Myocyte (in vitro differentiated cells): ENCODE results near the gene SCNN1A. TPM values are rescaled to one million over a fixed set of nuclear protein-coding genes. Genes with fewer than 3 reads are reported as not detected.

Experiments
- DNase-seq: peaks from one replicate; pipeline ENCODE4 v3.0.0-alpha.2; 2012; ENCODE audit warnings: low read depth
- total RNA-seq: library from RNA; depleted of rRNA; stranded (reverse); fragments of >200 nt; gene quantifications from 2 replicates; pipeline ENCODE4 v1.2.3, GENCODE V29; 2014

Gene SCNN1A
- total RNA-seq, 1 donor from 2014 or later: 0.13 TPM

DNA sequence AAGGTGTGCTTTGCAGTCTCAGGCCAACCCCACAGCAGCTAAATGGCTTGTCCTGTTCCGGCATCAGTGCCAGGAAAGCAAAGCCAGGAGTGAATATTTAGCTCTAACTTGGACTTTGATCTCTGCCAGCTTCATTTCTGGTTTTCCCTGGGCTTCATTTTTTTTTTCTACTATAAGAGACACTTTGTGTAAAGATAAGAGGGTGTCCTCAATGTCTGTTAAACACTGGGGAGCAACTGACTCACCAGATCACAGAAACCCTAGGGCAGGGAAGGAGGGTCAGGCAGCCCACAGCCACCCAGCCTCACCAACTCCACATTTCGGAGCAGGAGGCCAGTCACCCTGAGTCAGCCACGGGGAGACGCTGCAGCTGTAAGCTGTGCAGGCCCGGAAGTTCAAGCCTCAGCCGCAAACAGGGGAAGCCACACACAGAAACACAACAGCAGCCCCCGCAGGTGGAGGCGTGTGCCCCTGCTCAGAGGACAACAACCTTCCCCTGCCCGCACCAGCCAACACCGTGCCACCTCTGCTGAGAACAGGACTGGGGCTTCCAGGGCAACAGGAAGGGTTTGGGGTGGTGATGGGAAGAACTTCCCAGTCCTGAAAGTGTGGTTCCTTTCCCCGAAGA lies 39.8 kb downstream of the SCNN1A start:
- DNase-seq: peak; percentile 91

DNA sequence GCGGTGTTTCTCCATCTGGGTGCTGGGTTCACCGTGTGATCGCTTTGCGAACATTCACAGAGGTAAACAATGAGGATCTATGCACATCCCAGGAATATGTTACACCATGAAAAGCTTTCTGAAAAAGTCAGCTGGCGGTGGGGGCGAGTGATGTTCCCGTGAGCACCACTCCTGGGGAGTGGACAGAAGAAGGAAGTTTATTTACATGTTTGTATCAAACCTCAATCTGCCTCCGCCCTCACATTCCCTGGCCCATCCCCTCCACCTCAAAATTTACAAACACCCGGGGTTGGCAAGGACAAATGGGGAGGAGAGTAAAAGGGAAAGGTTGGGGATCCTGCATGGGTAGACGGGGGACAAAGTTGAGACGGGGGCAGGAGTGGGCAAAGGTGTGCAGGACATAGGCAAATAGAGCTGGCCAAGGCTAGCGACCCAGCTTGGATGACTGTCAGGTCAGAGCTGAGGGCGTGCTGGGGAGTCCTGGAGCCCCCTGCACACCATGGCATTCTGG lies 40.4 kb downstream of the SCNN1A start:
- DNase-seq: peak; percentile 61

DNA sequence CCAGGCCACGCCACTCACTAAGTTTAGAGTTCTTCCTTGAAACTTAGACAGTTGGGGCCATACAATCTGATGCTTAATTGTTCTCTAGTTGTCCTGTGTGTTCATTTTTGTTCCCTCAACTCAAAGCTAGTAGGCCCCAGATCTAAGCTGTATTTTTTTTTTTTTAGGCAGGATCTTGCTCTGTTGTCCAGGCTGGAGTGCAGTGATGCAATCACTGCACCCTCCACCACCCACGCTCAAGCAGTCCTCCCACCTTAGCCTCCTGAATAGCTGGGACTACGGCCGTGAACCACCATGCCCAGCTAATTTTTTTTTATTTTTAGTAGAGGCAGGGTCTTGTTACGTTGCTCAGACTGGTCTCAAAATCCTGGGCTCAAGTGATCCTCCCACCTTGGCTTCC lies 41.0 kb downstream of the SCNN1A start:
- no peak for DNase-seq

DNA sequence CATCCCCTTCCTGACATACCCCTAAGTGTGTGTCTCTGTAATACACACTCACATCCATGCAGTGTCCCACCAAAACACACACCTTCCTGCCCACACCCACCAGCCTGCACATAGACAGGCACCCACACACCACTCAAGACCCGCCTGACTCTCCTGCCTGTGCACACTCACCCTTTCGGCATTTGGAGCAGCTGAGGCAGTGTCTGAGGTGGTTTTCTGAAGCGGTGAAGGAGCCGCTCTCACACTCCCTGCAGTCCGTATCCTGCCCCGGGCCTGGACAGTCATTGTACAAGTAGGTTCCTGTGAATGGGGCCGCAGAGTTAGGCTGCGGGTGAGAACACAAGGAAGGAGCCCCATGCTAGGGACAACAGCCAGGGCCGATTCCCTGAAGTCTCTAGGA lies 41.8 kb downstream of the SCNN1A start:
- peak; percentile 85 for DNase-seq

DNA sequence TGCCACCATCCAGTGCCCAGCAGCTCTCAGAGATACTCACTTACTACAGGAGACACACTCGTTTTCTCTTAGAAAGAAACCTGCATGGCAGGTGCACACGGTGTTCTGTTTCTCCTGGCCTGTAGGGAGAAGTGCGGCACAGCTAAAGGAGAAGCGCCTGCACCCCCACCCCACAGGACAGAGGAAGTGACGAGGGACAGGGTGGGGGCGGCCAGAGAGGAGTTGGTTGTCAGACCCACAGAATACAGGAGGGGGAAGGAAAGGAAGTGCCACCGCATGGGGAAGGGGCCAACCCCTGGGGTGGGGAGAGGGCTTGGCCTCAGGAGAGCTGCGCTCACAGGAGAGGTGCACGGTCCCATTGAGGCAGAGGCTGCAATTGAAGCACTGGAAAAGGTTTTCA lies 42.3 kb downstream of the SCNN1A start:
- DNase-seq: no peak

DNA sequence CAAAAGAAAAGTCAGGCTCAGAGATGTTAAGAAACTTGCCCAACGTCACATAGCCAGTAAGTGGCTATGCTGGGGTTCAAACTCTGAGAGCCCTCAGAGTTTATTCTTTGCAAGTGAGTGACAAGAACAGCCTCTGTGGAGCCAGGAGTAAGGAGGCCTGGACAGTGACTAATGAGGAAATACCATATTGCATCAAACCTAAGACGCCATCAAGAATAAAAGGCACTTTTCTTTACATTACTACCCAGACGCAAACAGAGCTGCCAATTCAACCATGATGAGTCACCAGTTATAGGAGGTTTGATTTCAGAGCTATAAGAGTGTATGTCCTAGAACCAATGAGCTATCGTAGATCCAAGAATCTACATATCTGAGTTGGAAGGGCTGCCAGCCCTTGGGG lies 42.9 kb downstream of the SCNN1A start:
- peak; percentile 57 for DNase-seq

DNA sequence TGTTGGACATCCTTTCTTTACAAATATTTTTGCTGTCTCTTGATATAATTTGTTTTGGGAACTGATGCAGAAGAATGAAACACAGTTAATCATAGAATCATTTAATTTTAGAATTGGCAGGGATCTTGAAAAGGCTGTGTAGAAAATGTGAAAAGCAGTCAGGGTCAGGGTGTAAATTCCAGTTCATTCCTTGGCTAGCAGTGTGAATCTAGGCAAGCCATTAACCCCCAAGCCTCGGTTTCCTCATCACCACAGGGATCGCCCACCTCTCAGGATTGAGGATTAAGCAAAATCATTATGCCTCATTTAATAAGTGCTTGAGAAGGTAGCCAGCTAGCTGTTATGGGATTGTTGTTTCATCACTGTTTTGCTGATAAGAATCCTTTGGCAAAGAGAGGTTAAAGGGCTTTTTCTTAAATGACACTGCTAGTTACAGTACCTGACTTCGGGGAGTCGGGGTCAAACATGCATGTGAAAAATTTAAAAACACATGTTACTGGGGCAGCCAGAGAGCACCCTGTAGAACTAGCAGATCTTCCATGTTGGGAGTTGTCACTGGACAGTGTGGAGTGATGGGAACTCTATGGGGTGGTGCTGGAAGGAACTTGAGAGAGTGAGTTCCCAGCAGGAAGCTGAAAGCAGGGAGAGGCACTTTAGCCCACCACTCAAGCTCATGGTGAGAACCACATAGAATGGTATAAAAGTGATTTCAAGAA lies 44.2 kb downstream of the SCNN1A start:
- DNase-seq: no peak

DNA sequence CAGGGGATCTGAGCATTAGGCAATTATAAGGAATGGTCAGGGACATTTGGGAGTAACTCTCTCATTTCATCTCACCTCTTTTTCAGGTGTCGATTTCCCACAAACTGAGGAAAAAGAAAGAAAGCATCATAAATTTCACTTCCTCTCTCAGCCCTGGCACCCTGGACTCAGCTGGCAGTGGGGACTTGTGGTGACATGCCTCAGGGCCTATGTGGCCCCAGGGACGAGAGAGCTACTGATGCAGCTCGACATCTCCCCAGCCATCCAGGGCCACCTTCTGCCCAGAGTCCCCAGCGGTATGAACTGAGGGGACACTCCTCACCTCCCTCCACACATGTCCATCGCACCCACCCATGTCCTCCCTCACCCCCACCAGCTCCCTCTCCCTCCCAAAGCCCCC lies 45.2 kb downstream of the SCNN1A start:
- DNase-seq: no peak

DNA sequence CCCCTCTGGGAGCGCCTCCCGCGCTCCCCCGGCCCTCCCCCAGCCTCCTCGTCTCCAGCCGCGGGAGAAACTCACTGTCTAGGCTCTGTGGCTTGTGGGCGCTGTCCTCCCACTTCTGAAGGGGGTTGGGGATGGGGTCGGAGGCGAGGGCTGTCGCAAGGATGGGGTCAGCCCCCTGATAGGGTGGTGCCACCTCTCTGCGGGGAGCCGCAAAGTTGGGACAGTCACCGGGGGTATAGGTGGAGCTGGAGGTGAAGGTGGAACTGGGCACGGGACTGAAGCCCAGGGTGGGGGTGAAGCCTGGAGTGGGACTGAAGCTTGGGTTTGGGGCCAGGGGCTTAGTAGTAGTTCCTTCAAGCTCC lies 45.7 kb downstream of the SCNN1A start:
- no peak for DNase-seq

DNA sequence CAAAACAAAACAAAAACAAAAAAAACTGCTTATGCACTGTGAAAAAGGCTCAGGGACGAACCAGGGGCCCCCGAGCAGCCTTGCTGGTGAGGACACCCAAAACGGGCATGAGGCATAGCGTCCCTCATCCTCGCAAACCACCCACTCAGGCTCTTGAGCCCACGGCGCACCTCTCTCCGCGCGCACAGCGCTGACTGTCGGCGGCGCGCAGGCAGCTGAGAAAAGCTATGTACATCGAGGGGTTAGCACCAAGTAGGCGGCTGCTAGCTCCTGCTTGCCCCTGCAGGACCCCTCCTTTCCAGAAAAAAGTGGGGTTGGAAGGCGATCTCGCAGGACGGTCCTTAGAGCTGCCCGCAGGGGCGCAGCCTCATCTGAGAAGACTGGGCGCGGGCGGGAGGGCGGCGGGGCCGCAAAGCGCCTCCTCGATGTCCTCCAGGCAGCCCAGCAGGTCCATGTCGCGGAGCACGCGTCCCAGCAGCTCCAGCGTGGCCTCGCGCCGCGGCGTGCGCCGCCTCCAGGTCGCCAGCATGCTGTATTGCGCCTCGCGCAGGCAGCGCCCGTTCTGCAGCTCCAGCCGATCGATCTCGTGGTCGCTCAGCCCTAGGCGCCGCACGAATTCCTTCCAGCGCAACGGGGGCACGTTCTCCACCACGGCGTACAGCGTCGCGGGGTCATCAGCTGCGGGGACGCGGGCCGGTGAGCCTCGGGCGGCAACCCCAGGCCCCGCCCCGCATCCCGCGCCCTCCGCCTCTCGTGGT lies 46.2 kb downstream of the SCNN1A start:
- no peak for DNase-seq

DNA sequence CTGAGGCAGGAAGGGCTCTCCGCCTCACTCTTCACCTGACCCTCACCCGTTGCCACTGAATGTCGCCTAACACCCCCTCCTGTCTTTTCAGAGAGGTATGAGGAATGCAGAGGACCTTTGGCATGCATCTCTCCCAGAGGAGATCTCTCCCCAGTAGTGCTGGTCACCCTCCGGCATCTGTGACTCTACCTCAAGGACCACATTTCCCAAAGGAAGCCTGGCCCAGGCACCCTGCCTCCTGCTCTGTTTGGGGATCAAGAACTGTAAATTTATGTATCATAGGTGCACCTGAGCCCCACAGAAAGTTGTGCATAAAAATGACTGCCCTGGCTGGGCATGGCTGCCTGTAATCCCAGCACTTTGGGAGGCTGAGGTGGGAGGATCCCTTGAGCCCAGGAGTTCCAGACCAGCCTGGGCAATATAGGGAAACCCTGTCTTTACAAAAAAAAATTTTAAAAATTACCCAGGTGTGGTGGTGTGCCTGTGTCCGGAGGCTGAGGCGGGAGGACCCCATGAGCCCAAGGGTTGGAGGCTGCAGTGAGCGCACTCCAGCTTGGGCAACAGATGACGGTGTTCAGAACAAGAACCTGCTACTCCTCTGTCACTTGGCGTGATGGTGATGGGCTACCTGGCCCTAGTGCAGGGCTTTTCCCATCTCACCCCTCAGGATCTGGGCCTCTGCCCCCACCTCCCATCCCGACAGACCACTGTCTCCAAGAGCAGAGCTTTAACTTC lies 47.2 kb downstream of the SCNN1A start:
- no peak for DNase-seq

DNA sequence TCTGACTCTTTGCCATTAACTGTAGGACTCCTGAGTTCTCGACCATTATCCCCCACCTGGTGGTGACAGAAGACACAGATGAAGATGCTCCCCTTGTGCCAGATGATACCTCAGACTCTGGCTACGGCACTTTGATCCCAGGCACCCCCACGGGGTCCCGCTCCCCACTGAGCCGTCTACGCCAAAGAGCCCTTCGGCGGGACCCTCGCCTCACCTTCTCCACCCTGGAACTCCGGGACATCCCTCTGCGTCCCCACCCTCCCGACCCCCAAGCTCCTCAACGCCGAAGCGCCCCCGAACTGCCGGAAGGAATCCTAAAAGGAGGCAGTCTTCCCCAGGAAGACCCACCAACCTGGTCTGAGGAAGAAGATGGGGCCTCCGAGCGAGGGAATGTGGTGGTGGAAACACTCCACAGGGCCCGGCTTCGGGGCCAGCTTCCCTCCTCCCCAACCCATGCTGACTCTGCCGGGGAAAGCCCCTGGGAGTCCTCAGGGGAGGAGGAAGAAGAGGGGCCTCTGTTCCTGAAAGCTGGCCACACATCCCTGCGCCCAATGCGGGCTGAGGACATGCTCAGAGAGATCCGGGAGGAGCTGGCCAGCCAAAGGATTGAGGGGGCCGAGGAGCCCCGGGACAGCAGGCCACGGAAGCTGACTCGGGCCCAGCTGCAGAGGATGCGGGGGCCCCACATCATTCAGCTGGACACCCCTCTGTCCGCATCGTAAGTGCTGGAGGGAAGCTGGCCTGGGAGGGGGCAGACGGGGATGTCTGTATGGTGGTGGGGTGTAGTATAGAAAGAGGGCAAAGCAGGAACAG lies 47.9 kb downstream of the SCNN1A start:
- no peak for DNase-seq

DNA sequence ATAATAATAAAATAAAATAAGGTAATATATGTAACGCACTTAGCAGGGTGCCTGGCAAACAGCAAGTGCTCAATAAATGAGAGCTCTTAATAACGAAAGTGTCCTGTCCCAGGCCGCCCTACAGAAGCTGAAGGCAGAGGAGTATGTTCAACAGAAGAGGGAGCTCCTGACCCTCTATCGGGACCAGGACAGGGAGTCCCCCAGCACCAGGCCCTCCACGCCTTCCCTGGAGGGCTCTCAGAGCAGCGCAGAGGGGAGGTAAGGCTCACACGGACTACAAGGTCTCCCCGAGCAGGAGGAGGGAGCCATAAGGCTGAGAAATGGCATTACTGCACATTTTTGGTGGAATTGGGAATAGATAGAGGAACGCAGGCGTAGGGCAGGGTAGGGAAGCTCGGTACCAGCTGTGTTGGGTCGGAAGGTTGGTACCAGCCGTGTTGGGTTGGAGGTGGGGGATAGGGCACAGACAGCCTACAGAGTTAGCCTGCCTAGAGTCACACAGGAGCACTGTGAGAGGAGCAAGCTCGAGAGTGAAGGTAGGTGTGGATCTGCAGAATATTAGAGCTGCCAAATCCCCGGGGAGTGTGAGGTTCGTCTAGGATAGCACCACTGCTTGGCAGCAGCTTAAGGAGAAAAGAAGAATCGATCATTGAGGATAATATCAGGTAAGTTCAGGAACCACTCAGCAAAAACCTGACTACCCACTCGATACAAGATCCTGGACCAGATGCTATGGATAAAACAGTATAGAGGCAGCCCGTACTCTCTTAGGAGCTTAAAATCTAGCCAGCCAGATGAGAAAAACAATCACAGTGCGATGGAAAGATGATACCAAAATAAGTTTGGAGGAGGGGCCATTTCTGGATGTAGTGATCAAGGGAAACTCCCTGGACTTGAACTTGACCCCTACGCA lies 48.8 kb downstream of the SCNN1A start:
- peak; percentile 60 for DNase-seq

DNA sequence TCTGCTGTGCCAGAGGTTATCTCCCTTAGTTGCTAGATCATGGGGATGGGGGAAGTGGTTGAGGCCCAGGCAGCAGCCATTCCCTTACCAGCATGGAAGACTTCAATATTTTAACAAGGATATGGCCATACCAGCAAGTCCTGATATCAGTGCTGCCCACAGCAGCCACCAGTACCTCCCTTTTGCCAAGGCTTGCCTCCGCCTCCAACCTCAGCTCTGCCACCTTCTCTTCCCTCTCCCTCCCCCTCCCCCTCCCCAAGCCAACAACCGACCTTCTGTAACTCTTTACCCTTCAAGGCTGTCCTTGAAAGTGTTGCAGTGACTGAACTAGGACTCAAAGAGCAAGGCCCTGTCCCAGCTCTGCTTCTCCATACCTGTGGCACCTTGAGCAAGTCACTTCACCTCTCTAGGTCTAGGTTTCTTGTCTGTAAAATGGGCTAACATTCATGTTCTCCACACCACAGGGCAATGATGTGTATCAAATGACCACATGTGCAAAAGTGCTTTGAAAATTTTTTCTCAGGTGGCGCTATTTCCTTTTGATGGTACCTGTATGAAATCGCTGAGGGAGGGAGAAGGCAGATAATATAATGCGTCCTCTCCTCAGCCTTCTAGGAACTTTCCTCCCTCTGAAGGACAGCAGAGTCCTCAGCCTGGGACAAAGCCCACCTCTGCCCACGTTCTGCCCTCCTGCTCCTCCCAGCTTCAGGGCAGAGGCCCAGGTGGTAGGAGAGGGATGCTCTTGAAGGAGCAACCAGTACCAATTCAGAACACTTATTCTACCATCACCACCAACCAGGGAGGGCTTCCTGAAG lies 50.2 kb downstream of the SCNN1A start:
- no peak for DNase-seq

DNA sequence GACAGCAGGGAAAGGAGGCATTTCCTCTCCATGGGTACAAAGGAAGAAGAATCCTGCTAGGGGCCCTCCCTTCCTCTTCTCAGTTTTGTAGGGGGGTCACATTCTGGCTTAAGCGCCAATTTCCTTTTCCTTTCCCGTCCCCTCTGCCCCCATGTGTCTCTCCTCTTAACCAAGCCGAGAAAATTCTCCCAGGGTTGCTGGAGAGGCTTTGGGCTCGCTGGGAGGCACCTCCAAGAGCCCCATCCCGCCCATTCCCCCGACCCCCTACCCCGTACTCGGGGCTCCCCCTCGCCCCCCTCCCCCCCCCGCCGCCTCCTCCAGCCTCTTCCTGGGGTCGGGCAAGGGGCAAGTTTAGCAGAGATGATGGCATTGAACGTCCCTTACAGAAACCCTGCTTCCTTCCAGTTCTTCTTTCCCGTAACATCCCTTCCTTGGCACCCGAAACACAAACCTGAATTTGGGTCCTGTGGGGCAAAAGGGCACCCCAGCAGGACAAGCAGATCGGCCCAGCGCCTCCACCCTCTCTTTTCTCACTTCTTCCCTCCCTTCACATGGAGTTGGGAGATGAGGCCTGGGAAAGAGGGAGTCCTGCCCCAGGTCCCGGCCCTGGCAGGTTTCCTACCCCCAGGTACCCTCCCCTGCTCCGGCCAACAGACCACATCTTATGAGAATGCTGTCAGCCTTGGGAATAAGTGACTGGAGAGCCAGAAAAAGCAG lies 51.2 kb downstream of the SCNN1A start:
- no peak for DNase-seq

DNA sequence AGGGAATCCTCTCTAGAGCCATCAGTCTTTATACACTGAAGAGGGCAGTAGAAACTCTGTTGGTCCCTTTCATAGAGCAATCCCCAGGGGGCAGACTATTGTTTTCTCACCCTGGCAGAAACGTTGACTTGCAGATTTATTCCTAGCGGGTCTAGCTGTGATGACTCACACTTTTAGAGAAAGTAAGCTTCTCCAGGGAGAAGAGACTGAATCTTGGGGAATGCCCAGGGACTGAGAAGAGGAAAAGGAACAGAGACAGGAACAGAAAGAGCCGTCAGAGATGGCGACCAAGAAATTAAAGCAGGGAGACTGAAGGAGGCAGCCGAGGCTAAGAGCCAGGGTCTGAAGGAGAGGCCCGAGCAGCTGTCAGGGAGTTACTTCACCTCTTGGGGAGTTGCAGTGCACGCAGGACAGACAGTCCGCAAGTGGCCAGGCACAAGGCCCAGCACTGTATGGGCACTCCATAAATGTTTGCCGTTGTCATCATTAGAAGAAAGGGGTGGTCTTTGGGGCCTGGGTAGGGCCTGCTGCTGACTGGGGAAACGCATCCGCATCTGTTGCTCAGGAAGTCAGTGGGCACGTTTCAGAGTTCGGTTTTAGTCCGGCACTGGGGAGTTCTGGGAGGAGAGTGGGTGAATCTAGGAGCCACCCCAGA lies 51.9 kb downstream of the SCNN1A start:
- peak; percentile 95 for DNase-seq

DNA sequence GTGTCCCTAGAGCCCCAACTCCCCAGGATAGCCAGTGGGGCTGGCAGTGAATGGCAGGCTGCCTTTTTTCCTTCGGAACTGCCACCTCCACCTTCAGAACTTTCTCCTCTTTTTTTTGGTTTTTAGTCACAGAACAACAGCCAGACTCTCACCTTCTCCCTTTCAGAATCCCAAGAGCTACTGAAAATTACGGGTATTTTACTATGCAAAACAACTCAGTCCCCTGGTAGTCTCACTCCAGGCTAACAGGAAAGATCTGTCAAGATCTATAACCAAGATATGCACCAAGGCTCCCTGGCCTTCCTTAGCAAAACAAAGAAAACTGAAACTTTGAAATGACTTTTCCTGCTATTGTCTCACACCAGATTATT lies 52.4 kb downstream of the SCNN1A start:
- DNase-seq: no peak

DNA sequence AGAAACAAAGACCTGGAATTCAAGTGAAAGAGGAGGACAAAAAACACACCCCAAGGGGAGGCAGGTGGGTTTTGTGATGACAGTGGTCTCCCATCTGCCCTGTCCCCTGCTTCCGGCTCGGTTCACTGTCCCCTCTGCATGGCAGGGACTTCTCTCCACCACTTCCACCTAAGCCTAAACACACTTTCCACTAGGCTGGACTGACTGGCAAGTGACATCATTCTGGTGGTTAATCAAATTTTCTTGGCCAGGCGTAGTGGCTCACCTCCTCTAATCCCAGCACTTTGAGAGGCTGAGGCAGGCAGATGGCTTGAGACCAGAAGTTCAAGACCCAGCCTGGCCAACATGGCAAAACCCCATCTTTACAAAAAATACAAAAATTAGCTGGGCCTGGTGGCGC lies 53.0 kb downstream of the SCNN1A start:
- no peak for DNase-seq
